OCI-LY3 (cell line): Measurements from ENCODE around the gene CYP26B1.

Experiments
- H2AFZ ChIP-seq: fragments of 200-600, 300-600 bp; shearing (Covaris generic); 2 replicates; pipeline ENCODE4 v1.6.0; 2014; ENCODE audit warnings: antibody characterized with exemption, low read depth, low read length
- H3K27ac ChIP-seq: fragments of 200-600, 300-600 bp; sonication (generic); 2 replicates; pipeline ENCODE4 v1.5.1; 2014; ENCODE audit warnings: mild to moderate bottlenecking, low read length, moderate library complexity, mixed read lengths
- H3K27me3 ChIP-seq: fragments of 200-600, 300-600 bp; sonication (generic); 2 replicates; pipeline ENCODE4 v1.6.1; 2014; ENCODE audit warnings: low read depth, low read length, mixed read lengths
- H3K36me3 ChIP-seq: fragments of 200-600, 300-600 bp; sonication (generic); replicated peaks from 2 replicates; pipeline ENCODE3; 2014; ENCODE audit warnings: low read depth, low read length, mixed read lengths
- H3K4me1 ChIP-seq: fragments of 300-600, 200-600 bp; sonication (generic); 2 replicates; pipeline ENCODE4 v1.6.1; 2014; ENCODE audit warnings: low read length, mixed read lengths
- H3K4me2 ChIP-seq: fragments of 200-600, 300-600 bp; sonication (generic); 2 replicates; pipeline ENCODE4 v1.6.1; 2014; ENCODE audit warnings: low read length, mixed read lengths
- H3K4me3 ChIP-seq: fragments of 300-600, 200-600 bp; sonication (generic); 2 replicates; pipeline ENCODE4 v1.5.1; 2014; ENCODE audit warnings: antibody characterized with exemption, mild to moderate bottlenecking, low read length, moderate library complexity
- H3K79me2 ChIP-seq: fragments of 300-600, 200-600 bp; shearing (Covaris generic); 2 replicates; pipeline ENCODE4 v1.6.1; 2014; ENCODE audit warnings: mild to moderate bottlenecking, low read length, mixed read lengths
- H3K9ac ChIP-seq: fragments of 300-600, 200-600 bp; shearing (Covaris generic); 2 replicates; pipeline ENCODE4 v1.6.0; 2014; ENCODE audit warnings: mild to moderate bottlenecking, low read length, moderate library complexity
- H3K9me3 ChIP-seq: fragments of 200-600, 300-600 bp; shearing (Covaris generic); 2 replicates; pipeline ENCODE4 v1.6.1; 2014; ENCODE audit warnings: low read length, mixed read lengths; ENCODE audit not compliant: insufficient read depth
- H4K20me1 ChIP-seq: fragments of 200-600, 300-600 bp; sonication (generic); 2 replicates; pipeline ENCODE4 v1.6.1; 2016; ENCODE audit warnings: low read length, mixed read lengths; ENCODE audit not compliant: insufficient read depth
- EZH2phosphoT487 ChIP-seq: fragments of 200-600 bp; shearing (Covaris generic); IDR thresholded peaks from 2 replicates; pipeline ENCODE4 v1.6.1; 2018; ENCODE audit warnings: antibody characterized with exemption, mixed run types, low read depth
- TF ChIP-seq, protein P1 (sequence below): fragments of 200-600, 300-600 bp; sonication (generic); IDR thresholded peaks from 2 replicates; pipeline ENCODE4 v1.5.1; 2014; ENCODE audit warnings: antibody characterized with exemption, low read length, low read depth

Gene CYP26B1

DNA sequence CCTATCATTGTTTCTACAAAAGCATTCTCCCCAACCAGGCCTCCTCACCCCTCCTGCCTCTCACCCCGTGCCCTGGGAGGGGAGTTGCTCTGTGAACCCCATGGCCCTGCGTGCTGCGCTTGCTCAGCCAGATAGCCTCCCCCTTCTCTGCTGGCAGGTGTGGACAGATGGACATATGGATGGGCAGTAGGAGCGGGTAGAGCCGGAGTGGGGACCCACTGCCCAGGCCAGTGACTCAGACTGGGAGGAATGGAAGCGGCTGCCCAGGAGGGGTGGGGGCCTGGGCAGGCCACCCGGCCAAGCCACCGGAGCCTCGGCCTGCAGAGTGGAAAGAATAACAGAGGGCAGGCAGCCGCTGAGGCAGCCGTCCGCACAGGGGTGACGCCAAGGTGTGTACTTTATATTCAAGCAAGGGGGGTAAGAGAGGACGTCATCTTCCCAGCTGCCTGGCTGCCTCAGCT lies 8.7 kb downstream of the CYP26B1 start:
- Histone ChIP-seq H3K36me3 (no peaks in the 10 kb centered on the region), H4K20me1 (no peaks in the 10 kb centered on the region), H3K4me1 (no peaks in the 10 kb centered on the region), H3K9me3 (no peaks in the 10 kb centered on the region), H3K4me2 (no peak overlapping the region), H3K9ac (no peak overlapping the region), H3K4me3 (no peak overlapping the region), H3K27me3 (no peaks in the 10 kb centered on the region), H3K27ac (no peak overlapping the region), H2AFZ (no peak overlapping the region), H3K79me2 (no peaks in the 10 kb centered on the region)
- TF ChIP-seq, protein P1, sequence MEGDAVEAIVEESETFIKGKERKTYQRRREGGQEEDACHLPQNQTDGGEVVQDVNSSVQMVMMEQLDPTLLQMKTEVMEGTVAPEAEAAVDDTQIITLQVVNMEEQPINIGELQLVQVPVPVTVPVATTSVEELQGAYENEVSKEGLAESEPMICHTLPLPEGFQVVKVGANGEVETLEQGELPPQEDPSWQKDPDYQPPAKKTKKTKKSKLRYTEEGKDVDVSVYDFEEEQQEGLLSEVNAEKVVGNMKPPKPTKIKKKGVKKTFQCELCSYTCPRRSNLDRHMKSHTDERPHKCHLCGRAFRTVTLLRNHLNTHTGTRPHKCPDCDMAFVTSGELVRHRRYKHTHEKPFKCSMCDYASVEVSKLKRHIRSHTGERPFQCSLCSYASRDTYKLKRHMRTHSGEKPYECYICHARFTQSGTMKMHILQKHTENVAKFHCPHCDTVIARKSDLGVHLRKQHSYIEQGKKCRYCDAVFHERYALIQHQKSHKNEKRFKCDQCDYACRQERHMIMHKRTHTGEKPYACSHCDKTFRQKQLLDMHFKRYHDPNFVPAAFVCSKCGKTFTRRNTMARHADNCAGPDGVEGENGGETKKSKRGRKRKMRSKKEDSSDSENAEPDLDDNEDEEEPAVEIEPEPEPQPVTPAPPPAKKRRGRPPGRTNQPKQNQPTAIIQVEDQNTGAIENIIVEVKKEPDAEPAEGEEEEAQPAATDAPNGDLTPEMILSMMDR: no peak
- TF ChIP-seq EZH2phosphoT487: no peak

DNA sequence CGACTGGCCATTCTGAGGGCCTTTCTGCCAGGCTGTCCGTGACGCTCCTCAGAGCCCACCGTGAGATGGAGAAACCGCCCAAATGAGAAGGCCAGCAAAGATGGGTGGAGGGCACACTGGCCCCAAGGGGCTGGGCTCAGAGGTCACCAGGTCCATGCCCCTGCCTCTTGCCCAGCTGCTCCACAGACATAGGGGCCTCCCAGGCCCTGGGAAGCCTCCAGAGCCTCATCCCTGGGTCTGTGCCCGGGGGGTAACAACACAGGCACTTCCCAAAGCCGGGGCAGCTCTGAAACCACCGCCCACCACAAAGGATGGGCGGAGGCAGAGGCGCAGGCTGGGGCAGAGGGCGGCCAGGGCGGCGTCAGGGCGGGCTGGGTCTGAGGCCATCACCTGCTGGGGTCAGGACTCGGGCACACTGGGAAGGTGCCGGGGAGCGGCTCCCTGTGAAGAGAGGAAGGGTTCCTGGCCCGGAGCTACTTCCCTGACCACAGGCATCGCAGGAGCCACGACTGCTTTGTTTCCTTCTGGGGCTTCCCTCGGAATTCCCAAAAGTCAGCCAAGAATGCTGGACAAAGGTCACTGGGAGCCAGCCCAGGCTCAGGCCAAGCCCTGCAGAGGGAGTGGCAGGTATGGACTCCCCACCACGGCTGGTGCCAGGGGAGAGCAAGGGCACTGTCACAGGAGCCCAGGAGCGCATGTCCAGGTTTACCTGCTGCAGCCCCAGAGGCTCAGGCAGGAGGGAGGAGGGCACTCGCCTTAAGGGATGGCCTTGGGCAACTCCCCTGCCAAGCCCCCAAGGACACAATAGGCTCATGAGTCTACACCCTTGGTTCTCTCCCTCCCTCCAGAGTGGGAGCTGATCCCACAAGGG lies 9.4 kb downstream of the CYP26B1 start:
- peak overlapping the region; percentile 42; the same call in 1 of the 2 replicates for H3K4me2 ChIP-seq
- no peaks in the 10 kb centered on the region for H3K9me3 ChIP-seq
- no peaks in the 10 kb centered on the region for H4K20me1 ChIP-seq
- H3K27ac ChIP-seq: no peak overlapping the region
- no peaks in the 10 kb centered on the region for H3K36me3 ChIP-seq
- no peak overlapping the region for H3K9ac ChIP-seq
- H3K4me3 ChIP-seq: no peak overlapping the region
- H3K27me3 ChIP-seq: no peaks in the 10 kb centered on the region
- no peak overlapping the region for H2AFZ ChIP-seq
- TF ChIP-seq EZH2phosphoT487: no peak
- TF ChIP-seq, protein P1: no peak
- no peaks in the 10 kb centered on the region for H3K4me1 ChIP-seq
- no peaks in the 10 kb centered on the region for H3K79me2 ChIP-seq

DNA sequence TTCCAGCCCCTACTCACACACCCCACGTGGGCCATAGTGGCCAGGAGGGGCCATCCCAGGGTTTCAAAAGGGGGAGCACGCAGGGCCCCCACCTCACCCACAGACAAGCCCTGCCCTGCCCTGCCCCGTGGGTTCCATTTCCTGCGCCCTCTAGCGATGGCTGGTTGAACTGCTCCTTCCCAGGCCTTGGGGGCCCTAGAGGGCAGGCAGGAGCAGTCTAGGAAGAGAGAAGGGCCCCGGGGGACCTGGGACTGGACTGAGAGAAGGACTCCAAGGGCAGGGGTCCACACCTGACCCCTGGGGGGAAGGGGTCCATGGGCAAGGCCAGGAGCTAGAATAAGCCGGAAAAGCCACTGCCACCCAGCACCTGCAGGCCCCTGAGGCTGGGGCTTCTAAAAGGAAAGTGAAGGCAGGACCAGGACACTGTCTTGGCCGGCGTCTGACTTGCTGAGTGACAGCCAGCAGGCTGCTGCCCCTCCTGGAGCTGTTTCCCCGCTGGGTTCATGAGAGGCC lies 10.1 kb downstream of the CYP26B1 start:
- H3K4me2 ChIP-seq: peak overlapping the region; percentile 42
- peak overlapping the region; percentile 94 for H2AFZ ChIP-seq
- H3K27me3 ChIP-seq: no peaks in the 10 kb centered on the region
- no peaks in the 10 kb centered on the region for H3K9me3 ChIP-seq
- H3K27ac ChIP-seq: no peak overlapping the region
- H3K4me1 ChIP-seq: no peaks in the 10 kb centered on the region
- no peak overlapping the region for H3K9ac ChIP-seq
- H3K36me3 ChIP-seq: no peaks in the 10 kb centered on the region
- TF ChIP-seq EZH2phosphoT487: no peak
- TF ChIP-seq, protein P1: peak; percentile 91
- H3K4me3 ChIP-seq: no peak overlapping the region
- no peaks in the 10 kb centered on the region for H4K20me1 ChIP-seq
- no peaks in the 10 kb centered on the region for H3K79me2 ChIP-seq

DNA sequence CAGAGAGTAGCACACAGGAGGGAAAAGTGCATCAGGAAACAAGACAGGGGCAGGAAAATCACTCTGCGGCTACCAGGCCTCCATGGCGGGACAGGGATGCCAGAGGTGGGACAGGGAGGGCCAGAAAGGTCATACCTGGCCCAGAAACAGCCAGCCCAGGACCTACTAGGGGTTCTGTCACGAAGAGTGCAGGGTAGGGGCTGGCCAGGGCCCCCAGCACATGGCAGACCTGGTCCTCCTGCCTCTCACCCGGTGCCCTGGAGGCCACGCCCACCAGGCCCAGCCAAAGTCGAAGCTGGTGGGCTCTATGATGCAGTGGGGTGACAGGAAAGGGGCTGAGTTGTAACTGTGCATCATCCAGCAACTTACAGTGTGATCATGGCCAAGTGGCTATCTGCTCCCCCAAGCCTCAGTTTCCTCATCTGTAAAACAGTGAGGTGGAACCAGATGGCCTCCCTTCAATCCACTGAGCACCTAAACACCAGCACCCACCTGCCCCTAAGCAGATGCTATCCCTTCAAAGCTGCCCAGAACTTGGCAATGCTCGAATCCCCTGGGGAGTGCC lies 10.6 kb downstream of the CYP26B1 start:
- no peak for TF ChIP-seq EZH2phosphoT487
- TF ChIP-seq, protein P1: no peak
- H3K4me2 ChIP-seq: peak overlapping the region; percentile 42

More for the DNA sequence above, 10.6 kb downstream of the CYP26B1 start:
- H3K9ac ChIP-seq: no peak overlapping the region
- H3K27ac ChIP-seq: no peak overlapping the region
- H3K4me1 ChIP-seq: no peaks in the 10 kb centered on the region
- H3K27me3 ChIP-seq: no peaks in the 10 kb centered on the region
- H3K9me3 ChIP-seq: no peaks in the 10 kb centered on the region
- no peaks in the 10 kb centered on the region for H4K20me1 ChIP-seq
- no peak overlapping the region for H3K4me3 ChIP-seq
- H2AFZ ChIP-seq: peak overlapping the region; percentile 94
- H3K36me3 ChIP-seq: no peaks in the 10 kb centered on the region
- H3K79me2 ChIP-seq: no peaks in the 10 kb centered on the region
